ENCODE measurements around the gene KIF19.
"Not testable (repeated sequence)": the region's sequence is repeated elsewhere in the genome, so short reads cannot be mapped to it uniquely, and the experiment has no call there.

The KIF19 gene

GRCh38 chr17:74389937-74390679 lies 64.1 kb downstream of the KIF19 start:
- DNase-seq (ENCODE audit: low spot score): no peak

GRCh38 chr17:74390680-74391653 lies 64.9 kb downstream of the KIF19 start:
- no peak for DNase-seq (ENCODE audit: low spot score)

GRCh38 chr17:74391771-74392170 lies 65.7 kb downstream of the KIF19 start:
- DNase-seq (ENCODE audit: low spot score): no peak

GRCh38 chr17:74392848-74393247 lies 66.8 kb downstream of the KIF19 start:
- no peak for DNase-seq (ENCODE audit: low spot score)

- no peak for DNase-seq (ENCODE audit: low spot score)
These were observed 67.4 kb downstream of the KIF19 start for GRCh38 chr17:74393346-74393942.

- DNase-seq (ENCODE audit: low spot score): no peak
These were observed 68.4 kb downstream of the KIF19 start for GRCh38 chr17:74394275-74394950.

GRCh38 chr17:74394977-74395376 lies 69.0 kb downstream of the KIF19 start:
- no peak for DNase-seq (ENCODE audit: low spot score)

GRCh38 chr17:74396567-74396966 lies 70.5 kb downstream of the KIF19 start:
- DNase-seq (ENCODE audit: low spot score): no peak

- no peak for DNase-seq (ENCODE audit: low spot score)
These were observed 76.0 kb downstream of the KIF19 start for GRCh38 chr17:74402048-74402447.

GRCh38 chr17:74403512-74404137 lies 77.6 kb downstream of the KIF19 start:
- no peak for DNase-seq (ENCODE audit: low spot score)

GRCh38 chr17:74404218-74404617 lies 78.2 kb downstream of the KIF19 start:
- no peak for DNase-seq (ENCODE audit: low spot score)

- DNase-seq (ENCODE audit: low spot score): no peak
These were observed 78.8 kb downstream of the KIF19 start for GRCh38 chr17:74404789-74405188.

GRCh38 chr17:74405311-74405710 lies 79.3 kb downstream of the KIF19 start:
- not testable (repeated sequence) for DNase-seq (ENCODE audit: low spot score)
